DOHH2 (cell line): ENCODE measurements around the gene TOMT.

Experiments used
- EZH2phosphoT487 ChIP-seq: fragments of 200-600 bp; sonication (generic); IDR thresholded peaks from 2 replicates; pipeline ENCODE4 v1.6.1; 2017; ENCODE audit warnings: borderline replicate concordance, mild to moderate bottlenecking, antibody characterized with exemption, low read length, moderate library complexity, mixed read lengths
- TF ChIP-seq, protein P1 (sequence below): fragments of 200-600 bp; sonication (generic); IDR thresholded peaks from one replicate; pipeline ENCODE4 v1.5.1; 2014; ENCODE audit warnings: antibody characterized with exemption, mild to moderate bottlenecking, low read depth, low read length; ENCODE audit not compliant: poor library complexity, severe bottlenecking

DNA sequence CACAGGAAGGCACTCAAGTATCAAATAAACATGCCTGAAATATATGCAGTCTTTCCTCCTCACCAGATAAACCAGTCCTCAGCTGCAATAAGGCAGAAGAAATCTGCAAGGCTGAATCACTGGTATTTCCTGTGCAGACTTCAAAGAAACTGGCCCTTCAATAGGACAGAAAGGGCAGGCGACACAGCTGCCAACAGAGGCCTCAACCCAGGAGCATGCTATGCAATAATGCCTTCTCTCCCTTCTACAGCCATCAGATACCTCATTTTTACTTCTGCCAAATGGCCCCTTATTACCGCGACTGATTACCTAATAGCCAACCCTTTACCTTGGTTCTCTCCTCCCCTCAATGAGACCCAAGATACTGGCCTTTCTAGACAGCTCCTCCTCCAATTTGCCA, 33.4 kb upstream of the TOMT start:
- TF ChIP-seq, protein P1, sequence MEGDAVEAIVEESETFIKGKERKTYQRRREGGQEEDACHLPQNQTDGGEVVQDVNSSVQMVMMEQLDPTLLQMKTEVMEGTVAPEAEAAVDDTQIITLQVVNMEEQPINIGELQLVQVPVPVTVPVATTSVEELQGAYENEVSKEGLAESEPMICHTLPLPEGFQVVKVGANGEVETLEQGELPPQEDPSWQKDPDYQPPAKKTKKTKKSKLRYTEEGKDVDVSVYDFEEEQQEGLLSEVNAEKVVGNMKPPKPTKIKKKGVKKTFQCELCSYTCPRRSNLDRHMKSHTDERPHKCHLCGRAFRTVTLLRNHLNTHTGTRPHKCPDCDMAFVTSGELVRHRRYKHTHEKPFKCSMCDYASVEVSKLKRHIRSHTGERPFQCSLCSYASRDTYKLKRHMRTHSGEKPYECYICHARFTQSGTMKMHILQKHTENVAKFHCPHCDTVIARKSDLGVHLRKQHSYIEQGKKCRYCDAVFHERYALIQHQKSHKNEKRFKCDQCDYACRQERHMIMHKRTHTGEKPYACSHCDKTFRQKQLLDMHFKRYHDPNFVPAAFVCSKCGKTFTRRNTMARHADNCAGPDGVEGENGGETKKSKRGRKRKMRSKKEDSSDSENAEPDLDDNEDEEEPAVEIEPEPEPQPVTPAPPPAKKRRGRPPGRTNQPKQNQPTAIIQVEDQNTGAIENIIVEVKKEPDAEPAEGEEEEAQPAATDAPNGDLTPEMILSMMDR: no peak
- TF ChIP-seq EZH2phosphoT487: no peak
